Gastrocnemius medialis (tissue), 4 donors: ENCODE results near the gene TNS1.

Experiments
- POLR2A ChIP-seq, 2 donors: fragments of 450-650 bp; IDR thresholded peaks; one replicate each; pipeline ENCODE4 v1.6.1; 2017; ENCODE audit warnings: antibody characterized with exemption in 2 of 2, mild to moderate bottlenecking in 2 of 2, moderate library complexity in 2 of 2
- TF ChIP-seq, protein P1 (sequence below), 5 experiments: fragments of 450-650 bp in 3 of 5; fragments of 200-600 bp in 2 of 5; sonication (generic) in 2 of 5; IDR thresholded peaks in 4 of 5; conservative IDR thresholded peaks in 1 of 5; 1 replicate in 4 of 5; 2 replicates in 1 of 5; pipeline ENCODE4 v1.5.1; 2016 to 2019; ENCODE audit warnings: antibody characterized with exemption in 5 of 5, mild to moderate bottlenecking in 3 of 5, moderate library complexity in 3 of 5

- TF ChIP-seq POLR2A (IDR thresholded peaks at IDR 0.05): no peak
- TF ChIP-seq, protein P1, sequence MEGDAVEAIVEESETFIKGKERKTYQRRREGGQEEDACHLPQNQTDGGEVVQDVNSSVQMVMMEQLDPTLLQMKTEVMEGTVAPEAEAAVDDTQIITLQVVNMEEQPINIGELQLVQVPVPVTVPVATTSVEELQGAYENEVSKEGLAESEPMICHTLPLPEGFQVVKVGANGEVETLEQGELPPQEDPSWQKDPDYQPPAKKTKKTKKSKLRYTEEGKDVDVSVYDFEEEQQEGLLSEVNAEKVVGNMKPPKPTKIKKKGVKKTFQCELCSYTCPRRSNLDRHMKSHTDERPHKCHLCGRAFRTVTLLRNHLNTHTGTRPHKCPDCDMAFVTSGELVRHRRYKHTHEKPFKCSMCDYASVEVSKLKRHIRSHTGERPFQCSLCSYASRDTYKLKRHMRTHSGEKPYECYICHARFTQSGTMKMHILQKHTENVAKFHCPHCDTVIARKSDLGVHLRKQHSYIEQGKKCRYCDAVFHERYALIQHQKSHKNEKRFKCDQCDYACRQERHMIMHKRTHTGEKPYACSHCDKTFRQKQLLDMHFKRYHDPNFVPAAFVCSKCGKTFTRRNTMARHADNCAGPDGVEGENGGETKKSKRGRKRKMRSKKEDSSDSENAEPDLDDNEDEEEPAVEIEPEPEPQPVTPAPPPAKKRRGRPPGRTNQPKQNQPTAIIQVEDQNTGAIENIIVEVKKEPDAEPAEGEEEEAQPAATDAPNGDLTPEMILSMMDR (IDR thresholded peaks at IDR 0.05 in 4 of 5, conservative IDR thresholded peaks at IDR 0.05 in 1 of 5): no peak
Observed at GRCh38 chr2:218036371-218036770, 33.6 kb upstream of the TNS1 start.
